GM18873 (cell line): Measurements from ENCODE around the gene MRPL21.

ENCODE experiments used
- ATAC-seq: cut with Tn5 transposase; IDR thresholded peaks from one replicate; pipeline ENCODE4 v1.9.1; 2021; ENCODE audit warnings: mild to moderate bottlenecking, moderate library complexity, moderate number of reproducible peaks; ENCODE audit not compliant: unreplicated experiment, low FRiP score

The MRPL21 gene

GRCh38 chr11:68935516-68936357 is 32.1 kb upstream of the MRPL21 start:
- ATAC-seq = no peak

DNA sequence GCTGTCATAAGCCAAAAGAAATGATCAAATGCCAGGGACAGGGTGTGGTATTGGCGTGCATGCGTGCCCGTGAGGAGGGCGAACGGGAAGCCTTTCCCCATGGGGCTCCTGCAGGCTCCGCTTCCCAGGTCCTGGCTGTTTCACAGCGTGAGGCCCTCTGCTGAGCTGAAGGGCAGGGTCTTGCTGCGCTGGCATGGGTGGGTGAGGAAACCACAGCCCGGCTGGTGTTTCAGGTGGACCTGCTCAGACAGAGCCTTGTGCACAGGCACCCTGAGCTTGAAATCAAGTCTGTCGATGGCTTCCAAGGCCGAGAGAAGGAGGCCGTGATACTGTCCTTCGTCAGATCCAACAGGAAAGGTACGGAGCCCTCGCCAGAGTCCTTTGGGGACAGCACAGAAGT is 31.4 kb upstream of the MRPL21 start:
- no peak for ATAC-seq

- no peak for ATAC-seq
These were observed 31.0 kb upstream of the MRPL21 start for GRCh38 chr11:68934666-68935065.

- no peak for ATAC-seq
These were observed 30.7 kb upstream of the MRPL21 start for GRCh38 chr11:68934321-68934645.

- no peak for ATAC-seq
These were observed 30.1 kb upstream of the MRPL21 start for GRCh38 chr11:68933605-68934320.

DNA sequence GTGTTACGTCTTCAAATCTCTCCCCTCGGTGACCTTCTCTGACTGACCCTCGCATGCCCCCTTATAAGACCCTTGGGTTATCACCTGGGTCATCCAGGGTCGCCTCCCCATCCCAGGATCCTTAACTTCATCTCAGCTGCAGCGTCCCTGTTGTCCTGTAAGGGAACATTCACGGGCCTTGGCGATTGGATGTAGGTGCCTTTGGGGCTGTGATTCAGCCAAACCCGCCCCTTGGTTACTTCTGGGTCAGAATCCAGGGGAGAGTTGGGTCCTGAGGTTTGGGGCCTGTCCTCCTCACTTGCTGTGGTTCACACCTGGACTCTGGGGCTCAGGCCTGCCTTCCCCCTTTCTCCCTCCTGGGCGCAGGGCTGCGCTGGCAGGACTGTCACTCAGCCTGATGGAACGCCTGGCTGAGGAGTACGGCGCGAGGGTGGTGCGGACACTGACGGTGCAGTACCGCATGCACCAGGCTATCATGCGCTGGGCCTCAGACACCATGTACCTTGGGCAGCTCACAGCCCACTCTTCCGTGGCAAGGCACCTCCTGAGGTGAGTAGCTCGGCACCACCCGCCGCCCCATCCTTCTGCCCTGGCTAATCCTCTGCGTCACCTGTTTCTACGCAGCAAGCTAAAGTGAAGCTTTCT is 29.4 kb upstream of the MRPL21 start:
- no peak for ATAC-seq

DNA sequence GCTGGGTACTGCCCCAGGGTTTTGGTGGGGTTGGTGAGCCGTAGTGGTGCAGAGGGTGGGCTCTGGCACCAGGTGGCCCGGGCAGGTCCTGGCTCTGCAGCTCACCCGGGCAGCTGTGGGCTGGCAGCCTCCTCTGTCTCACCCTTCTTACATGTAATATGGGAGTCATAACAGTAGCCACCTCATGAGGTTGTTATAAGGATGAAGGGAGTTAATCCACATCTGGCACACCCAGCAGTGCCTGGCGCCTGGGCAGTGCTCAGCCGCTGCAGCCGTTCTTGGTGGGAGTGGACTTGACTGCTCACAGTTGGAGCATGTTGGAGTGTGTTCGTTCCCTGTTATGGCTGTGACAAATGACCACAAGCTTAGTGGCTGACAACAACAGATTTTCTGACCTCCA is 28.7 kb upstream of the MRPL21 start:
- no peak for ATAC-seq

GRCh38 chr11:68931911-68932310 is 28.3 kb upstream of the MRPL21 start:
- no peak for ATAC-seq

DNA sequence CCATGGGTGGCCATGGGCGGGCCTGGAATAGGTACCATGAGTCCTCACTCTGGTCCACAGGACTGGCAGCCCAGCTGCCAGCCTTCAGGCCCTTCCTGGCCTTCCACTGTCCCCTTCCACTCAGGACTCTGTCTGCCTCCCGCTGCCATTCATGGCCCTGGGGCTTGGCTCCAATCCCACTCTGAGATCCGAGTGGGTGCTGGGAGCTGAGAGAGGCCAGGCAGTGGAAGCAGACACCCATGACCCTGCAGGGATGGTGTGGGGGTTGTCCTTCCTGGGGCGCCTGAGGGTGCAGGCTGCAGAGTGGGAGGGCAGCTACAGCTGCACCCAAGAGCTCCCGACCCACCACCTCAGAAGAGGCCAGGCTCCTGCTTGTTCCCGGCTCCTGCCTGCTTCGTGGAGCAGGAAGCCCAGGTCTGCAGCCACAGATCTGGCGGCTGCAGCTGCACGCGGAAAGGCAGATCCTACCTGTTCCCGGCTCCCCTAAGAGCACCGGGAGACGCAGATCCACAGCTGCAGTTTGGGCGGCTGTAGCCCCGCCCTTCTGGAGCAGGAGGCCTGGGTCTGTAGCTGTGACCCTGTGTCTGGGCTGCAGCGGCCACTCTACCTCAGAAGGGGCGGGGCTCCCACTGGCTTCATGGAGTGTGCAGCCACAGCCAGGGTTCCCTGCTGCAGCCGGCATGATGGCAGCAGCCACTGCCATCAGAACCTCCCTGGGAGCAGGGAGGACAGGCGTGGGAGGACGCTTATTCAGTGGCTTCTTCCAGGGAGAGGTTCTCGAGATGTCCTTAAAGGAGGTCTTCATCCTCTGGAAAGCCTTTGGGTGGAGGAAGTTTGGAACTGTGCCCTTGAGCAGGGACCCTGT is 27.6 kb upstream of the MRPL21 start:
- ATAC-seq = no peak

DNA sequence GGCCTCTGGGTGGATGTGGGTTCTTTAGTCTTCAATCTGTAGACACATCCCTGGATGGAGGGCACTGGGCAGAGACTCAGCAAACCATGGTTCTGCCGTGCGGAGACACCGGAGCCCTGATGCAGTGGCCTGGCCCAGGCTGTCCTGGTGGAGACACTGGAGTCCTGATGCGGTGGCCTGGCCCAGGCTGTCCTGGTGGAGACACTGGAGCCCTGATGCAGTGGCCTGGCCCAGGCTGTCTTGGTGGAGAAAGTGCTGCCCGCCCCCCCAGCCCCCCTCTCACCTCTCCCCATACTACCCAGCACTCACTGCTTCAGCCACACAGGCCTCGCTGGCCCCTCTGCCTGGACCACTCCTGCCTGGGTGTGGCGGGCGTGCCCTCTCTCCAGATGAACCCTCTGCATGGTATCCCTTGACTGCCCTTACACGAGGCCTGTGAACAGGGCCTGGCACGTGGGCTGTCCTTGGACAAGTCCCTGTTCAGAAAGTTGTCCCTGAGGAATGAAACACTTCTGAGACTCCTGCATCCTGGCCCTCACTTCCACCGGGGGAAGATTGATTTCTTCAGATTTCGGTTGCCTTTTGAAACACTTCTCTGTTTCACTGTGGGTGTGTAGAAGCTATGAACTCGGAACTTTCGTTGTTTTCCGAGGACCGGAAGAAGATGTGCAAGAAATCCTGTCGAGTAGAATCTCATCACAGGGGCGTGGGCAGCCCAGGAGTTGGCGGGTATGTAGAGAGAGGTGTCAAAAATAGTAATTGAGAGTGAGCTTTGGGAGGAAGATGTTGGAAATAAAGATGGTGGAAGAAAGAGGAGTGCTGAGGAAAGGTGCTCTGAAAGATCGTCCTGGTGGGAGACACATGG is 26.3 kb upstream of the MRPL21 start:
- no peak for ATAC-seq

- no peak for ATAC-seq
These were observed 25.5 kb upstream of the MRPL21 start for GRCh38 chr11:68929135-68929534.

GRCh38 chr11:68928136-68928880 is 24.7 kb upstream of the MRPL21 start:
- no peak for ATAC-seq

DNA sequence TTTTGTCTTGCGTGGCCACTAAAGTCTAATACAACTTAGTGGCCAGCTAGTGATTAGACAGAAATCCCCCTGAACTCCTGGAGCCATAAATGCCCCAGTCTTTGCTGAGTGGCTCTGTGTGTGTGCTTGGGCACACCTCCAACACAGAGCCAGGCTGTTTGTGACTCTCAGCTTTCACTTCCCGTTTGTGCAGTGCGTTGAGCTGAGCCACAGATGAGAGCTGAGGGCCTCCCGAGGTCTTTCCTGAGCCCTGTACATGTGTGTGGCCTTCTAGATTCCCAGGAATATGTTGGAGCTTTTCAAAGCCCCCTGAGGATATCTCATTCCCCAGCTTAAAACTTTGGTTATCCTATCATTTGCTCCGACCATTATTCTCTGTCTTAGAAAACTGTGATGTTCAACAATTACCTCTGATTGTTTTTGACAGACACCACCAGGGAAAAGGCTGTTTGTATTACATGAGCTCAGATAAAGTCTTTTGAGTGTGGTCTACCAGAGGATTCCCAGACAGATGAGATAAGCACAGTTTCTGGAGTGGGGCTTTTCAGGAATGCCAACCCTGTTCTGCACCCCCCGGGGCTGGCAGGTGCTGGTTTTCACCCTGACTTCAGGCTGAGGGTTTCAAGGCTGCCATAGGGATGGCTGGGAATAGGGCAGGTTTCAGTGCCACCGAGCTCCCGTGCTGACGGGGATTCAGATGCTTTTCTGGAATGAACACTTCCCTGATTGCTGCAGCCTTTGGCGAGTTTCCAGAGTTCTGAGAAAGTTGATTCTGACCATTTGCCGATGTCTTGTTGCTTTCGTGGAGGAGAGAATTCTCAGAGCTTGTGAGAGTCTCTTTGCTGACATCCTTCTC is 23.9 kb upstream of the MRPL21 start:
- ATAC-seq = no peak

- ATAC-seq = no peak
These were observed 22.0 kb upstream of the MRPL21 start for GRCh38 chr11:68925611-68926010.

DNA sequence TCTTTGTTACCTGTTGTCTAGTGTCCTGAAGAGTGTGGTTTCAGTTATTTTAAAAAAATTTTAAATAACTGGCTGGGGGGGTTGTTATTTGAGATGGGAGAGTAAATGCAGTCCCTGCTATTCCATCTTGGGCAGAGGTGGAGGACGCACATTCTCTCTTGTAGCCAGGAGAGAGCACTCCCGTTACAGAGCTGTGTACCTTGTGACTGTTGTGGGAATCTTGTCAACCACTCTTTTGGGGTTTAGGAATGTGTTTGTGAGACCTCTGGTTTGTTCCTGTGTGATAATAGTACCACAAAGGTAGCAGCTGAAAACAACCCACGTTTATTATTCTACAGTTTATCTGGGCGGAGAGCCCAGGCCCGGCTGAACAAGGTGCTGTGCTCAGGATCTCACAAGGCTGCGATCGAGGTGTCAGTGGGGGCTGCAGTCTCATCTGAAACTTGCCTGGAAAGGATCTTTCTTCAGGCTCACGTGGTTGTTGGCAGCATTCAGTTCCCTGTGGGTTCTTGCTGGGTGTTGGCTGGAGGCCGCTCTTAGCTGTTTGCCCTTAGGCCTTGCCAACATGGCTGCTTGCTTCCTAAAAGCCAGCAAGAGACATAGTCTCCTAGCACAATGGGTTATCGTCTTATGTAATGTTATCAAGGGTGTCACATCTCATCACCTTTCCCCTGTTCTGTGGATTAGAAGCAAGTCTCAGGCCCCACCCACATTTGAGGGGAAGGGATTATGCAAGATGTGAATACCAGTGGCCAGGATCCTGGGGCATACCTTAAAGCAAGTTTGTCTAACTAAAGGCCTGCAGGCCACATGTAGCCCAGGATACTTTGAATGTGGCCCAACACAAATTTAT is 20.7 kb upstream of the MRPL21 start:
- no peak for ATAC-seq

DNA sequence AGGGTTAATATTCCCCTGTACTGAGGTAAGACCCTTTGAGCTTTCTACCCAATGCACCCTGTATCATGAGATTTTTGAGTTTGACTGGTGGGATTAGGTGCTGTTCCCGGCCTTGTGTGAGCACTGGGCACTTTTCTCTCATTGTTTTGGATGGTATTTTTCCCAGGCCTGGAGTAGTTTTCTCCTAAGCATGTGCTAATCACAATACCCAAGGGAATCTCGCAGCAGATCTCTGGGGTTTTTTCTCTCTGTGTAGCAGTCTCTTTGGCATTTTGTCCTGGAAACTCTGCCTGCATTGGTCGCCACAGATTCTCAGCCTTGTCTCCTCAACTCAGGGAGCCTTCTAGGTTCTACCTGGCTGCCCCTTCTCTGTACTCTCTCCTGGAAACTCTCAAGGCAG is 20.0 kb upstream of the MRPL21 start:
- no peak for ATAC-seq

- ATAC-seq = no peak
These were observed 12.8 kb upstream of the MRPL21 start for GRCh38 chr11:68916439-68916838.
